Measurements from ENCODE around the gene FAM241B.

Gene FAM241B

GRCh38 chr10:69641261-69641980 lies 11.4 kb downstream of the FAM241B start:
- ChIA-PET CTCF (interaction anchor here (1.0 to 6.0 kb wide), 10 partner anchors 12 to 274 kb away, joined by 3 to 73 read pairs (median 3); no protein-coding TSS in a partner anchor), POLR2A (no interaction called here)
- DNase-seq (ENCODE audit: extremely low spot score) = no peak
- TF ChIP-seq CTCF (IDR thresholded peaks at IDR 0.05; ENCODE audit: control extremely low read depth, extremely low read depth, low read depth, missing control alignments) = no peak

DNA sequence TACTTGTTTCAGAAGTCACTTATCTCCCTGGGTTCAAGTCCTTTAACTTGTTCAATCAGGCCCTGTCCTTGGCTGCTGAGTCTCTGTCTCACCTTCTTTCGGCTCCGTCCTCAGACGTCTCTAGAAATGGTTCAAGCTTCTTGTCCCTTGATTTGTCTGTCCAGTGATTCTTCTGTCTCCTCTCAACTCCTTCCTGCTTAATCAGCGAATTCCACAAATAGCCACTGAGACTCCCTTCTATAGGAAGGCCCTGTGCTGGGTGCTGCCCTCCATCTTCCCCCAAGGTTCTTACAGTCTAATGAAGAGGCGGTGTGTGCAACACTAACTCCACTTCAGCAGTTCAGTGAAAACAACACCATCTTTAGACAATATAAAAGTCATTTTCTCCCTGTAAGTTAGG lies 12.7 kb downstream of the FAM241B start:
- CTCF ChIA-PET = interaction anchor here (1.0 to 6.0 kb wide), 11 partner anchors 10 to 272 kb away, joined by 3 to 73 read pairs (median 3); no protein-coding TSS in a partner anchor
- no peak for DNase-seq (ENCODE audit: extremely low spot score)
- no peak for TF ChIP-seq CTCF (IDR thresholded peaks at IDR 0.05; ENCODE audit: control extremely low read depth, extremely low read depth, low read depth, missing control alignments)
- POLR2A ChIA-PET = no interaction called here

DNA sequence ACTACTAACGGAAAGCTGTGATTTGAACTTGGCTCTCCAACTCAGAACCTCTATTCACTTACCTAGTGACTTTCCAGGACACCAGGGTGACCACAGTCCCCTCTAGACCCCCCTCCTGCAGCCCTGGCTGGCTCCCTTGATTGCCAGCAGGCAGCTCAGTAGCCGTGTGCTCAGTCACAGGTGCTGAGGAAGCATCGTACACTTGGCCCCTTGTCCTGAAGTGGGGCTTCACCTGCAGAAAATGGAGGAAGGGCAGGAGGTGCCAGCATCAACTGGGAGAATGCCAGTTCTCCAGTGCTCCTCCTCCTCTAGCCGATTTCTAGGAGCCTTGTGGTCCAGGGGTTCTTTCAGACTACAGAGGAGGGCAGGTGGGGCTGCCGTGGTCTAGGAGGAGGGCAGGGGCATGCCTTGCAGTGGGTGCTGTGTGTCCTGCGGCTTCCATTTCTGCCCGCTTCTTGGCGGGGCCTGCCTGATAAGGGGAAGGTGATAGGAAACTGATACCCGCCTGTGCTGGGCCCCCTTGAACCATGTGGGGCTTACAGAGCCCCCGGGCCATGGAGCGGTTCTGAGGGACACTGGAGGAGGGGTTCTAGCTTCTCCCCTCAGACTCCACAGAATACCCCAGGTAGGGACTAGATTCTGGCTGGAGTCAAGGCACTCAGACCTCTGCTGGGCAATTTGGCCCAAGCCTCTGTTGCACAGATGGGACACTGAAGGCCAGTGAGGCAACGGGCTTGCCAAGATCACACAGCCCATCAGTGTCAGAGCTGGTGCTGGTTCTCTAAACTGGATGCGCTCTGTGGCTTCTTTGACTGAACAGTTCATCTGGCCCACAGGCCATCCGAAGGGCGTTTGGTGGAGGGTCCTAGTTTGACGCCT lies 14.0 kb downstream of the FAM241B start:
- ChIA-PET CTCF (interaction anchor here (1.0 to 6.0 kb wide), 20 partner anchors 9 to 316 kb away, joined by 3 to 73 read pairs (median 4); partner anchors contain the start of gene COL13A1), POLR2A (no interaction called here)
- no peak for TF ChIP-seq CTCF (IDR thresholded peaks at IDR 0.05; ENCODE audit: control extremely low read depth, extremely low read depth, low read depth, missing control alignments)

DNA sequence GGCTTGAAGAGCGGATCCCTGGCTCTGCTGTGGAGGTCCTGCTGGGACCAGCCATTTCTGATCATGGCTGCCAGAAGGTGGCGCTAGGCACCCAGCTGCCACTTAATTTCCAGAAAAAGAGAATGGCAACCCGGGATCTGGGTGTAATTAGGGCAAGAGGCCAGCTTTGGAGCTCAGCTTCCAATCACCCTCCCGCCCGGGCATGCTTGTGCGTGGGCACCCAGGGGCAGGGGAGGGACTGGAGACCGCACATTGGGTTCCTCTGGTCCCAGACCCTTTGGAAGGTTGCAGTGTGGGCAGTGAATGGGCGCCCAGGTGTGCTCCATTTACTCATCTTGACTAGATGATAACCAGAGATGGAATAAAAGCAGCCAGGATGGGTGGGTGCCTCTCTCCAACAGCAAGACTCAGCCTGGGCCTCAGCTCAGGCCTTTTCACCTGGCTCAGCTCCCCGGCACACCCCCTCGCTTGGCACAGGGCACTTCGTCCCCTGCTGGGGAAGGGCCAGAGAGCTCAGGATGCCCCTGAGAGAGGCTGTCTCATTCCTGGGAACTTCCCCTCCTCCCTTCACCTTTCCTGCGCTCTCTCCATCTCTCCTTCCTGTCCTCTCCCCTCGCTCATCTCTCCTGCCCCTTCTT lies 14.7 kb downstream of the FAM241B start:
- TF ChIP-seq CTCF (IDR thresholded peaks at IDR 0.05; ENCODE audit: control extremely low read depth, extremely low read depth, low read depth, missing control alignments) = peak; percentile 64
- DNase-seq (ENCODE audit: extremely low spot score) = peak; percentile 78
- ChIA-PET POLR2A (no interaction called here), CTCF (interaction anchor here (0.9 to 6.0 kb wide), 18 partner anchors 8 to 315 kb away, joined by 3 to 73 read pairs (median 4); partner anchors contain the start of gene COL13A1)

More for the DNA sequence above, 14.0 kb downstream of the FAM241B start:
- no peak for DNase-seq (ENCODE audit: extremely low spot score)

GRCh38 chr10:69645296-69646184 lies 15.5 kb downstream of the FAM241B start:
- POLR2A ChIA-PET = no interaction called here
- TF ChIP-seq CTCF (IDR thresholded peaks at IDR 0.05; ENCODE audit: control extremely low read depth, extremely low read depth, low read depth, missing control alignments) = no peak
- CTCF ChIA-PET = interaction anchor here (0.9 to 6.0 kb wide), 14 partner anchors 10 to 314 kb away, joined by 3 to 73 read pairs (median 5); no protein-coding TSS in a partner anchor
- no peak for DNase-seq (ENCODE audit: extremely low spot score)
